HEK293T (cell line): ENCODE data around the gene MAMLD1.

Source experiments
- CTCF ChIA-PET: fragments of 350-600 bp; formaldehyde crosslinking; extraction: SDS; loops from one replicate; lab custom pipeline; 2021; ENCODE audit warnings: antibody characterized with exemption, inconsistent platforms; lab: Yijun Ruan, JAX
- POLR2A ChIA-PET: fragments of 350-600 bp; formaldehyde crosslinking; extraction: SDS; loops from one replicate; lab custom pipeline; 2020; ENCODE audit warnings: antibody characterized with exemption, inconsistent platforms; lab: Yijun Ruan, JAX
- DNase-seq: peaks from one replicate; pipeline ENCODE4 v3.0.0; 2012; ENCODE audit warnings: mixed read lengths; ENCODE audit errors: extremely low spot score
- ARNT ChIP-seq: fragments of 450-650 bp; IDR thresholded peaks from 2 replicates; pipeline ENCODE4 v1.6.1; 2017; ENCODE audit warnings: mild to moderate bottlenecking
- BHLHE40 ChIP-seq: fragments of 450-650 bp; IDR thresholded peaks from 2 replicates; pipeline ENCODE4 v1.6.1; 2016; ENCODE audit warnings: mild to moderate bottlenecking, moderate library complexity, borderline replicate concordance
- CTBP1 ChIP-seq: fragments of 450-650 bp; IDR thresholded peaks from 2 replicates; pipeline ENCODE4 v1.6.1; 2016; ENCODE audit warnings: borderline replicate concordance
- ELF4 ChIP-seq: fragments of 450-650 bp; IDR thresholded peaks from 2 replicates; pipeline ENCODE4 v1.6.1; 2017; ENCODE audit warnings: antibody characterized with exemption
- FOXA1 ChIP-seq: fragments of 450-650 bp; IDR thresholded peaks from 2 replicates; pipeline ENCODE4 v1.6.1; 2016; ENCODE audit warnings: mild to moderate bottlenecking
- FOXK2 ChIP-seq: fragments of 450-650 bp; IDR thresholded peaks from 2 replicates; pipeline ENCODE4 v1.6.1; 2016; ENCODE audit warnings: mild to moderate bottlenecking
- FOXM1 ChIP-seq: fragments of 450-650 bp; IDR thresholded peaks from 2 replicates; pipeline ENCODE4 v1.6.1; 2017; ENCODE audit warnings: mild to moderate bottlenecking, borderline replicate concordance
- HDGF ChIP-seq: fragments of 450-650 bp; IDR thresholded peaks from 2 replicates; pipeline ENCODE4 v1.6.1; 2017; ENCODE audit warnings: antibody characterized with exemption, borderline replicate concordance
- L3MBTL2 ChIP-seq: fragments of 450-650 bp; conservative IDR thresholded peaks from 2 replicates; pipeline ENCODE4 v1.6.1; 2016; ENCODE audit warnings: mild to moderate bottlenecking
- LEF1 ChIP-seq: fragments of 450-650 bp; IDR thresholded peaks from 2 replicates; pipeline ENCODE4 v1.6.1; 2017; ENCODE audit warnings: mild to moderate bottlenecking, borderline replicate concordance
- NFRKB ChIP-seq: fragments of 450-650 bp; IDR thresholded peaks from 2 replicates; pipeline ENCODE4 v1.6.1; 2016; ENCODE audit warnings: mild to moderate bottlenecking, moderate library complexity
- SP1 ChIP-seq: fragments of 450-650 bp; IDR thresholded peaks from 2 replicates; pipeline ENCODE4 v1.6.1; 2017
- SUZ12 ChIP-seq: fragments of 450-650 bp; IDR thresholded peaks from 2 replicates; pipeline ENCODE4 v1.6.1; 2016; ENCODE audit warnings: mild to moderate bottlenecking
- TARDBP ChIP-seq: fragments of 450-650 bp; IDR thresholded peaks from 2 replicates; pipeline ENCODE4 v1.6.1; 2016
- ZNF384 ChIP-seq: fragments of 450-650 bp; IDR thresholded peaks from 2 replicates; pipeline ENCODE4 v1.6.1; 2016
- TF ChIP-seq, protein P1 (sequence below): fragments of 450-650 bp; IDR thresholded peaks from 2 replicates; pipeline ENCODE4 v1.6.1; 2016

Gene MAMLD1

GRCh38 chrX:150472306-150472705, 109.2 kb downstream of the MAMLD1 start:
- TF ChIP-seq ELF4 (no peak), ZNF384 (no peak), LEF1 (no peak), FOXA1 (no peak), SP1 (no peak), BHLHE40 (no peak), NFRKB (no peak), FOXK2 (no peak), CTBP1 (no peak), TARDBP (no peak), ARNT (no peak), FOXM1 (no peak), SUZ12 (no peak), HDGF (no peak), L3MBTL2 (no peak)
- TF ChIP-seq, protein P1, sequence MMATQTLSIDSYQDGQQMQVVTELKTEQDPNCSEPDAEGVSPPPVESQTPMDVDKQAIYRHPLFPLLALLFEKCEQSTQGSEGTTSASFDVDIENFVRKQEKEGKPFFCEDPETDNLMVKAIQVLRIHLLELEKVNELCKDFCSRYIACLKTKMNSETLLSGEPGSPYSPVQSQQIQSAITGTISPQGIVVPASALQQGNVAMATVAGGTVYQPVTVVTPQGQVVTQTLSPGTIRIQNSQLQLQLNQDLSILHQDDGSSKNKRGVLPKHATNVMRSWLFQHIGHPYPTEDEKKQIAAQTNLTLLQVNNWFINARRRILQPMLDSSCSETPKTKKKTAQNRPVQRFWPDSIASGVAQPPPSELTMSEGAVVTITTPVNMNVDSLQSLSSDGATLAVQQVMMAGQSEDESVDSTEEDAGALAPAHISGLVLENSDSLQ = no peak
- ChIA-PET POLR2A (no interaction called here), CTCF (no interaction called here)
- no peak for DNase-seq

DNA sequence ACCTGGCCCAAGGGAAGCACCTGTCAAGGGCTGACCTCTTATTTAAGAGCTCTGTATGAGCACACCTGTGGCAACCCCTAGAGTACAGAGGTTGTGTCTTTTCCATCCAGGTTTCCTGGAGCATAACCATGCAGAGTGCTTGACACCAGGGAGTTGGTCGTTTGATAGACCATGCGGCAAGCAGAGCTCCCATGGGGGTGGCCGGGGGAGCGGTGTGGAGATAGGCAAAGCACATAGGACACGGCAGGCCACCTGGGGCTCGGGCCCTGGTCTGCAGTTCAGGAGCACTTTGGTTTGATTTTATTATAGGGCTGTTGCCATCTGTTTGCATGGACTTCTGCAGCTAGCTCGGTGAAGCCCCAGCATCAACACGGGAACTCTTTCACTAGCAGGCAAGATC, 110.3 kb downstream of the MAMLD1 start:
- TF ChIP-seq FOXA1 = no peak
- no peak for TF ChIP-seq ARNT
- TF ChIP-seq LEF1 = no peak
- TF ChIP-seq, protein P1 = no peak
- no peak for TF ChIP-seq SP1
- TF ChIP-seq SUZ12 = no peak
- no peak for TF ChIP-seq FOXM1
- TF ChIP-seq TARDBP = no peak
- ChIA-PET POLR2A (no interaction called here), CTCF (no interaction called here)
- DNase-seq = no peak

DNA sequence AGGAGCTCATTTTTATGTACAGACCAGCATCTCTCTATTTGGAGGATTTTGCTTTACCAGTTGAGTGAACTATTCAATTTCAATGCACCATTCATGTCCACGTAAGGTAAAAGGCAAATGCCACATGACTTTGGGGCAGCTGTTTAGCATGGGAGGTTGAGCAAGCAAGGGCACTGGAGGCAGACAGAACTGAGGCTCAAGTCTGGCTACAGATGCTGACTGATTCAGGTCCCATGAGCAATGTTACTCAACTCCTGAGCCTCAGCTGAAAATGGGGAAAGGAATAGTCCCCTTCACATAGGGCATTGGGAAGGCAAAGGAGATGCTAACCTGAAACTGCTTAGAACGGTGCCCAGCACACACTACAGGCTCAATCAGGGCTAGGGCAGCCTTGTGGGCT, 112.3 kb downstream of the MAMLD1 start:
- ChIA-PET CTCF (interaction anchor here (0.6 kb wide), 1 partner anchor 242 kb away, joined by 7 read pairs; no protein-coding TSS in a partner anchor), POLR2A (no interaction called here)
- DNase-seq = no peak
- TF ChIP-seq ELF4 (no peak), SP1 (no peak), HDGF (no peak), LEF1 (no peak), ARNT (no peak), FOXA1 (no peak), CTBP1 (no peak), FOXK2 (no peak), TARDBP (no peak), SUZ12 (no peak), NFRKB (no peak), L3MBTL2 (no peak), FOXM1 (no peak)
- TF ChIP-seq, protein P1 = no peak

DNA sequence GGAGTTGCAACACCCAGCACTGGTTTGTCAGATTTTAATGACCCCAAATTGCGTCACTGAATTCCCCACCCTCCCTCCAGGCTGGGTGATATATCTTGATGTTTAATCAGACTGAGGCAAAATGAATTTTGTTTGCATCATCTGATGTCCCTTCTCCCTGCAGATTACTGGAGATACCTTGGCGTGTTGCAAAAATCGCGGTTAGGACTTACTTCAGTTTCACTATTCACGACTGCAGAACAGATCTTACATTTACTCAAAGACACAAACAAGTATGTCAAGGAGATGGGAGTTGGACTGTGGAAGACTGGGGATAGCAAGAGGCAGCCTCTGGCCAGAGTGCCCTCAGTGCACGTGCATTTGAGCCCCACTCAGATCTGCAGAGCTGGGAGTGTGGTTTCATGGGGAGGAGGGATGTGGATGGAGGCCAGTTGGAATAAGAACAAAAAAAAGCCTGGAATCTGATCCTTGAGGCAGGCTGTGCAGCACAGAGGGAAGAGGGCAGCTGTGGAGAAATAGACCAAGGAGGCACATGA, 113.1 kb downstream of the MAMLD1 start:
- no peak for TF ChIP-seq HDGF
- TF ChIP-seq TARDBP = no peak
- TF ChIP-seq FOXA1 = no peak
- no peak for TF ChIP-seq ZNF384
- TF ChIP-seq SUZ12 = no peak
- no peak for TF ChIP-seq CTBP1
- CTCF ChIA-PET = no interaction called here
- POLR2A ChIA-PET = no interaction called here
- no peak for DNase-seq

GRCh38 chrX:150477371-150477770, 114.3 kb downstream of the MAMLD1 start:
- ChIA-PET CTCF (no interaction called here), POLR2A (no interaction called here)
- TF ChIP-seq SP1 (no peak), HDGF (no peak), FOXM1 (no peak), FOXK2 (no peak), FOXA1 (no peak), LEF1 (no peak), ZNF384 (no peak), CTBP1 (no peak), L3MBTL2 (no peak), SUZ12 (no peak), TARDBP (no peak), BHLHE40 (no peak), ELF4 (no peak), ARNT (no peak), NFRKB (no peak)
- TF ChIP-seq, protein P1 = no peak
- no peak for DNase-seq
